PC-3 (cell line): ENCODE measurements around the gene TANC1. TPM values are rescaled to one million over a fixed set of nuclear protein-coding genes. Genes with fewer than 3 reads are reported as not detected.

Source experiments
- ATAC-seq: fragments of 200-7000 bp; cut with Tn5 transposase; 2 replicates; pipeline ENCODE4 v1.9.1; 2020; ENCODE audit warnings: mild to moderate bottlenecking, moderate library complexity
- BruUV-seq: library from RNA; stranded (reverse); fragments of 400-500 nt; replicated peaks from 2 replicates; lab custom pipeline; 2021; lab: Mats Ljungman, UMichigan
- CTCF ChIA-PET: fragments of 300-600 bp; sonication (Branson Sonifier 250); formaldehyde crosslinking; loops from one replicate; lab custom pipeline; 2022; ENCODE audit warnings: antibody characterized with exemption; lab: Charles Lee
- POLR2A ChIA-PET: fragments of 300-600 bp; sonication (Branson Sonifier 250); formaldehyde crosslinking; loops from one replicate; lab custom pipeline; 2022; ENCODE audit warnings: antibody characterized with exemption; ENCODE audit not compliant: unreplicated experiment; lab: Charles Lee
- DNase-seq: peaks from one replicate; pipeline ENCODE4 v3.0.0-alpha.2; 2015
- H2AFZ ChIP-seq: fragments of 300-600 bp; sonication (generic); 2 replicates; pipeline ENCODE4 v1.6.0; 2016; ENCODE audit warnings: antibody characterized with exemption, low read length
- H3F3A ChIP-seq: fragments of 300-600 bp; sonication (generic); one replicate; pipeline ENCODE4 v1.6.0; 2017; ENCODE audit warnings: antibody characterized with exemption, low read length, control low read depth, mild to moderate bottlenecking; ENCODE audit not compliant: unreplicated experiment
- H3K27ac ChIP-seq: fragments of 300-600 bp; sonication (generic); 2 replicates; pipeline ENCODE4 v1.5.1; 2016; ENCODE audit warnings: mild to moderate bottlenecking, low read length
- H3K27me3 ChIP-seq: fragments of 300-600 bp; sonication (generic); 2 replicates; pipeline ENCODE4 v1.6.1; 2016; ENCODE audit warnings: low read length, mixed read lengths
- H3K36me3 ChIP-seq: fragments of 300-600 bp; sonication (generic); 2 replicates; pipeline ENCODE4 v1.6.1; 2016; ENCODE audit warnings: low read depth, mixed run types, low read length, mixed read lengths
- H3K4me1 ChIP-seq: fragments of 300-600 bp; sonication (generic); 2 replicates; pipeline ENCODE4 v1.5.1; 2016; ENCODE audit warnings: low read length; ENCODE audit not compliant: insufficient read depth
- H3K4me2 ChIP-seq: fragments of 300-600 bp; sonication (generic); 2 replicates; pipeline ENCODE4 v1.6.0; 2016; ENCODE audit warnings: low read length
- H3K4me3 ChIP-seq: fragments of 300-600 bp; sonication (generic); 2 replicates; pipeline ENCODE4 v1.5.1; 2016; ENCODE audit warnings: mild to moderate bottlenecking, low read length, mixed read lengths
- H3K79me2 ChIP-seq: fragments of 300-600 bp; sonication (generic); 2 replicates; pipeline ENCODE4 v1.6.1; 2017; ENCODE audit warnings: low read length, mixed read lengths
- H3K9ac ChIP-seq: fragments of 300-600 bp; sonication (generic); 2 replicates; pipeline ENCODE4 v1.6.0; 2016; ENCODE audit warnings: mild to moderate bottlenecking, low read length
- H3K9me2 ChIP-seq: fragments of 300-600 bp; sonication (generic); replicated peaks from 2 replicates; pipeline ENCODE4 v1.6.1; 2016; ENCODE audit warnings: mixed run types, low read length, mixed read lengths
- H3K9me3 ChIP-seq: fragments of 300-600 bp; sonication (generic); 2 replicates; pipeline ENCODE4 v1.6.1; 2016; ENCODE audit warnings: low read length, mixed read lengths
- H4K20me1 ChIP-seq: fragments of 300-600 bp; sonication (generic); 2 replicates; pipeline ENCODE4 v1.6.1; 2016; ENCODE audit warnings: low read length, mixed read lengths
- CTCF ChIP-seq: fragments of 300-600 bp; sonication (generic); conservative IDR thresholded peaks from 2 replicates; pipeline ENCODE4 v1.5.1; 2017; ENCODE audit warnings: antibody characterized with exemption, low read depth, mild to moderate bottlenecking, low read length
- EZH2 ChIP-seq: fragments of 300-600 bp; sonication (generic); IDR thresholded peaks from one replicate; pipeline ENCODE4 v1.6.1; 2017; ENCODE audit warnings: antibody characterized with exemption, mild to moderate bottlenecking, low read length; ENCODE audit not compliant: unreplicated experiment
- EZH2phosphoT487 ChIP-seq: fragments of 300-600 bp; sonication (generic); IDR thresholded peaks from 2 replicates; pipeline ENCODE4 v1.6.1; 2018; ENCODE audit warnings: mild to moderate bottlenecking, antibody characterized with exemption, low read length, borderline replicate concordance
- intact Hi-C: fragments of 100-400 bp; cut with micrococcal nuclease; formaldehyde crosslinking; loops from 2 replicates; pipeline ENCODE4 v1.9.0; 2023
- total RNA-seq: library from RNA; depleted of rRNA; stranded (reverse); fragments of >200 nt; gene quantifications from 2 replicates; pipeline ENCODE4 v1.2.3, GENCODE V29; 2014

TANC1 gene
- total RNA-seq, 1 experiment from 2014 or later, result 17.6 TPM

GRCh38 chr2:159172403-159172802 lies 204.0 kb downstream of the TANC1 start:
- CTCF ChIA-PET, result no interaction called here
- no peak overlapping the region for H2AFZ ChIP-seq
- H3K9ac ChIP-seq, result no peak overlapping the region
- no peak overlapping the region for H3K27ac ChIP-seq
- intact Hi-C loops, result loop anchor here (5.0 kb wide), 1 partner anchor 50 kb away; no protein-coding TSS in a partner anchor
- BruUV-seq, result no TSS peak
- no peaks in the 10 kb centered on the region for H3K79me2 ChIP-seq
- no peaks in the 10 kb centered on the region for H3K9me2 ChIP-seq
- H3K4me1 ChIP-seq, result no peaks in the 10 kb centered on the region
- DNase-seq (no peak), ATAC-seq (no peak)
- TF ChIP-seq EZH2, result no peak
- TF ChIP-seq CTCF, result no peak
- H3K9me3 ChIP-seq, result no peaks in the 10 kb centered on the region
- no peak overlapping the region for H3K4me3 ChIP-seq
- H3K27me3 ChIP-seq, result no peaks in the 10 kb centered on the region
- peaks cover 11% of the 10 kb centered on the region; the same call in 1 of the 2 replicates for H3K36me3 ChIP-seq
- no peak overlapping the region for H3K4me2 ChIP-seq
- POLR2A ChIA-PET, result no interaction called here
- no peaks in the 10 kb centered on the region for H3F3A ChIP-seq
- no peaks in the 10 kb centered on the region for H4K20me1 ChIP-seq

GRCh38 chr2:159174759-159175158 lies 206.3 kb downstream of the TANC1 start:
- ATAC-seq (no peak), DNase-seq (no peak)
- Histone ChIP-seq H3K4me2 (no peak overlapping the region), H3K4me3 (no peak overlapping the region), H3F3A (no peaks in the 10 kb centered on the region), H3K36me3 (peaks cover 11% of the 10 kb centered on the region; the same call in 1 of the 2 replicates), H3K79me2 (no peaks in the 10 kb centered on the region), H3K27me3 (no peaks in the 10 kb centered on the region), H3K4me1 (no peaks in the 10 kb centered on the region), H3K27ac (no peak overlapping the region), H3K9ac (no peak overlapping the region), H3K9me3 (no peaks in the 10 kb centered on the region), H2AFZ (no peak overlapping the region), H3K9me2 (no peaks in the 10 kb centered on the region), H4K20me1 (no peaks in the 10 kb centered on the region)
- POLR2A ChIA-PET, result no interaction called here
- CTCF ChIA-PET, result interaction anchor here (0.6 kb wide), 1 partner anchor 57 kb away, joined by 5 read pairs; no protein-coding TSS in a partner anchor
- TF ChIP-seq EZH2phosphoT487 (no peak), CTCF (no peak), EZH2 (no peak)
- no TSS peak for BruUV-seq
- intact Hi-C loops, result loop anchor here (5.0 kb wide), 1 partner anchor 52 kb away; no protein-coding TSS in a partner anchor

- no peak for ATAC-seq
- intact Hi-C loops, result no loop called here
Measured at GRCh38 chr2:159175182-159175581, 206.7 kb downstream of the TANC1 start.

More at GRCh38 chr2:159175182-159175581, 206.7 kb downstream of the TANC1 start:
- H3K4me1 ChIP-seq, result no peaks in the 10 kb centered on the region
- no peak overlapping the region for H2AFZ ChIP-seq
- no peak for DNase-seq
- ChIA-PET POLR2A (no interaction called here), CTCF (no interaction called here)
- no peak overlapping the region for H3K9ac ChIP-seq
- H3F3A ChIP-seq, result no peaks in the 10 kb centered on the region
- H3K9me3 ChIP-seq, result no peaks in the 10 kb centered on the region
- no peaks in the 10 kb centered on the region for H4K20me1 ChIP-seq
- no peak overlapping the region for H3K27ac ChIP-seq
- no peaks in the 10 kb centered on the region for H3K27me3 ChIP-seq
- BruUV-seq, result no TSS peak
- no peaks in the 10 kb centered on the region for H3K9me2 ChIP-seq
- TF ChIP-seq EZH2phosphoT487 (no peak), EZH2 (no peak)
- peaks cover 11% of the 10 kb centered on the region; the same call in 1 of the 2 replicates for H3K36me3 ChIP-seq
- H3K4me3 ChIP-seq, result no peak overlapping the region
- H3K79me2 ChIP-seq, result no peaks in the 10 kb centered on the region
- no peak overlapping the region for H3K4me2 ChIP-seq
